Cardiac fibroblast (primary cell): Measurements from ENCODE around the gene NGFR.

ENCODE experiments used
- DNase-seq, 2 donors: peaks; one replicate each; pipeline versions ENCODE4 v3.0.0 to v3.0.0-alpha.2; 2010; ENCODE audit warnings: low read depth in 2 of 2
- H3K4me3 ChIP-seq, 2 donors: replicated peaks in 1 of 2; 1 replicate in 1 of 2; 2 replicates in 1 of 2; pipeline ENCODE4 v1.5.1; 2011; ENCODE audit warnings: low read depth in 2 of 2, low read length in 2 of 2, mild to moderate bottlenecking in 2 of 2, moderate library complexity in 1 of 2
- CTCF ChIP-seq: IDR thresholded peaks from one replicate; pipeline ENCODE4 v1.5.1; 2011; ENCODE audit warnings: low read depth, mild to moderate bottlenecking, low read length, inconsistent platforms

Gene NGFR

GRCh38 chr17:49514071-49514721 is 19.1 kb downstream of the NGFR start:
- peak; percentile 48 for TF ChIP-seq CTCF
- DNase-seq: peak; percentile 26 to 55
- H3K4me3 ChIP-seq: no peak overlapping the region

- no peak overlapping the region for H3K4me3 ChIP-seq
- TF ChIP-seq CTCF: peak; percentile 51
- DNase-seq: peak; percentile 97 to 99
Measured at GRCh38 chr17:49515196-49515770, 20.2 kb downstream of the NGFR start.

- DNase-seq: peak; percentile 29 to 55
- H3K4me3 ChIP-seq: no peak overlapping the region
- TF ChIP-seq CTCF: no peak
Measured at GRCh38 chr17:49516180-49516579, 21.1 kb downstream of the NGFR start.

GRCh38 chr17:49518346-49519078 is 23.4 kb downstream of the NGFR start:
- no peak for DNase-seq
- TF ChIP-seq CTCF: no peak
- no peak overlapping the region for H3K4me3 ChIP-seq

- H3K4me3 ChIP-seq: no peak overlapping the region
- no peak for TF ChIP-seq CTCF
- no peak for DNase-seq
Measured at GRCh38 chr17:49519781-49520180, 24.7 kb downstream of the NGFR start.

GRCh38 chr17:49520386-49521087 is 25.4 kb downstream of the NGFR start:
- no peak for DNase-seq
- TF ChIP-seq CTCF: no peak

More at GRCh38 chr17:49520386-49521087, 25.4 kb downstream of the NGFR start:
- no peak overlapping the region for H3K4me3 ChIP-seq
